ENCODE results near the gene NELL1.

The NELL1 gene

DNA sequence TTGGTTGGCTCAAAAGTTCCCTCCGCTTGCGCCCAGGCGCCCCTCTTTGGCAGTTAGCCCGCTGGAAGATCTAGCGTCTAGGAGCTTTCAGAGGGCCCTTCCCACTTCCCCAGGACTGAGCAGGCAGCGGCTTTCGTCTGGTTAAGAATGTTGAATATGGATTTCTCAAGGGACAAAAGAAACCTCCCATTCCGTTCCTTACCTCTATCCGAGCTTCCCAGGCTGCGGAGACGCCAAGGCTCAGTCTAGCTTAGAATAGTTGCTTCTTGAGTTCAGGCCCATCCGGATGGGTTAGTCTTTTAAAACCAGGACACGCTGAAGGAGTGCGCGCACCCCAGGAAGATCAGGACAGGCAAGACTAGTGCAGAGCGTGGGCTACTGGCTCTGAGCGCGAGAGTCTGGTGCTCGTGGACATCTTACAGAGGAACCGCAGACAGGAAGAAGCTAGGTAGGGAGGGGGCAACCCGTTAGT lies 1.6 kb downstream of the NELL1 start:
- peaks cover 66% of the 10 kb centered on the region for H3K27me3 ChIP-seq (ENCODE audit: insufficient read depth, poor library complexity, severe bottlenecking)
- H3K36me3 ChIP-seq (ENCODE audit: low read depth), result no peaks in the 10 kb centered on the region
- no peak for TF ChIP-seq CTCF (IDR thresholded peaks at IDR 0.05; ENCODE audit: poor library complexity, severe bottlenecking)
- H3K4me1 ChIP-seq (ENCODE audit: insufficient read depth, poor library complexity, severe bottlenecking), result no peaks in the 10 kb centered on the region
- H3K4me3 ChIP-seq (ENCODE audit: severe bottlenecking), result no peak overlapping the region
- ATAC-seq (ENCODE audit: low read depth) (no peak), DNase-seq (ENCODE audit: low spot score) (no peak)
- H3K27ac ChIP-seq (ENCODE audit: poor library complexity, severe bottlenecking), result no peak overlapping the region
- H3K9me3 ChIP-seq (ENCODE audit: severe bottlenecking), result no peaks in the 10 kb centered on the region

DNA sequence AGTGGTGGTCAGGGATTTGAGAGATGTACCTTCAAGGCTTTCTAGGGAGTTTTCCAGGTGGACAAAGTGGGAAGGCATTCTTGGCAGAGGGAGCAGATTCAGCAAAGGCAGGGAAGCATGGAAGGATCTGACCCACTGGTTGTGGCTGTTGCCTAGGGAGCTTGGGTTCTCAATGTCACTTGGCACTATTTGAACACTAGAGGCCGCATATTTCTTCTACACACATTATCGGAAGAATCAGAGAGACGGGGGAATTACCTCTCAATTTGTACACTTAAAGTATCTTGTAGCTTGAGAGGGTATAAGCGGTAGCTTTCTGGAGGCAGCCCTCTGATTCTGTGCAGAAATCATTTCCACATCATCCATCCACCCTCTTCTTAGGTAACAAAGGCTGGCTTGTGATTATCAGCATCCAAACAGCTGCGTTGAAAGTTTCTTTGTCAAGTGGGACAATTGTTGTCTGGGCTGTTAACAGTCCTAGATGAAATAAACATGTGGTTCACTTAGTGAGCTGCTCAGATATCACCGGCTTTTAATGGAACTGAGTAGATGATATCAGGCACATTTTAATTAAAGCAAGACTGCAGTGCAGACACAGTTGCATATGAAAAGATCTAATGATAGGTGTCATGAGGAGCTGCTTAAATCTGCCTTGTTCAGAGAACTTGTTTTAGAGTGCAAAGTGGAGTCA lies 2.6 kb downstream of the NELL1 start:
- Histone ChIP-seq H3K4me1 (ENCODE audit: insufficient read depth, poor library complexity, severe bottlenecking) (no peaks in the 10 kb centered on the region), H3K36me3 (ENCODE audit: low read depth) (no peaks in the 10 kb centered on the region), H3K4me3 (ENCODE audit: severe bottlenecking) (no peak overlapping the region), H3K27me3 (ENCODE audit: insufficient read depth, poor library complexity, severe bottlenecking) (peaks cover 57% of the 10 kb centered on the region), H3K27ac (ENCODE audit: poor library complexity, severe bottlenecking) (no peak overlapping the region), H3K9me3 (ENCODE audit: severe bottlenecking) (no peaks in the 10 kb centered on the region)
- TF ChIP-seq CTCF (IDR thresholded peaks at IDR 0.05; ENCODE audit: poor library complexity, severe bottlenecking), result no peak
- DNase-seq (ENCODE audit: low spot score), result no peak
- 0 out of 3 replicates have a peak, but pooled peaks have one; percentile 32 for ATAC-seq (ENCODE audit: low read depth)

DNA sequence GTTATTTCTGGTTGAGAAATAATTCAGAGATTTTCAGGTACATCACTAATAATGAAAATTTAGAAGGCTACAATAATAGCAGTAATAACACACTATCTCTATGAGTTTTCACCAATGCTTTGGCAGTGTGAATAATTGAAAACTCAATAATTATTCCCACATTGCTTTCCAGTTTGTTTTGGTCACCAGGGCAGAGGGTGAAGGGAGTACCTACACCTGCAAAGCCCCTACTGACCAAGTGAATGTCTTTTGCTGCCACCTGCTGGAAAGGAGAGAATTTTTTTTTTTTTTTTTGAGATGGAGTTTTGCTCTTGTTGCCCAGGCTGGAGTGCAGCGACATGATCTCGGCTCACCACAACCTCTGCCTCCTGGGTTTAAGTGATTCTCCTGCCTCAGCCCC lies 3.2 kb downstream of the NELL1 start:
- Histone ChIP-seq H3K27ac (ENCODE audit: poor library complexity, severe bottlenecking) (no peak overlapping the region), H3K4me1 (ENCODE audit: insufficient read depth, poor library complexity, severe bottlenecking) (no peaks in the 10 kb centered on the region), H3K36me3 (ENCODE audit: low read depth) (no peaks in the 10 kb centered on the region), H3K27me3 (ENCODE audit: insufficient read depth, poor library complexity, severe bottlenecking) (peaks cover 53% of the 10 kb centered on the region), H3K4me3 (ENCODE audit: severe bottlenecking) (no peak overlapping the region), H3K9me3 (ENCODE audit: severe bottlenecking) (no peaks in the 10 kb centered on the region)
- TF ChIP-seq CTCF (IDR thresholded peaks at IDR 0.05; ENCODE audit: poor library complexity, severe bottlenecking), result peak; percentile 51
- ATAC-seq (ENCODE audit: low read depth) (no peak), DNase-seq (ENCODE audit: low spot score) (no peak)

DNA sequence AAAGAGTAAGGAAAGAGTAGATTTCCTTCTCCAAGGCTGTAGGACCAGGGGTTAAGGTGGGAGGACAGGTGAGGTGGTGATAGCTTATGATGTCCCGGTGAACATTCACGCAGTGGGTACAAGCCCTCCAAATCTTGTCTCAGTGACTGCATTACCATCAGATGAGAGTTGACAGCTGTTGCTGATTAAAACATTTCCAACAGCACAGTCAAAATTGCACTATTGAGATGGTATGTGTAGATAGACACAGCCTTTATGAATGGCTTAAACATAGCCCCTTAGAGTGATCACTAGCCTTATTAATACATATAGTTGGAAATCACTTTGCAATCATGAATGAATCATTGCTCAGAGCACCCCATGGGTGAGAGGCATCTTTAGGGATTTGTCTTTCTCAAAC lies 7.3 kb downstream of the NELL1 start:
- TF ChIP-seq CTCF (IDR thresholded peaks at IDR 0.05; ENCODE audit: poor library complexity, severe bottlenecking), result no peak
- Histone ChIP-seq H3K4me1 (ENCODE audit: insufficient read depth, poor library complexity, severe bottlenecking) (no peaks in the 10 kb centered on the region), H3K36me3 (ENCODE audit: low read depth) (no peaks in the 10 kb centered on the region), H3K9me3 (ENCODE audit: severe bottlenecking) (no peaks in the 10 kb centered on the region), H3K27me3 (ENCODE audit: insufficient read depth, poor library complexity, severe bottlenecking) (peaks cover 14% of the 10 kb centered on the region), H3K27ac (ENCODE audit: poor library complexity, severe bottlenecking) (no peak overlapping the region), H3K4me3 (ENCODE audit: severe bottlenecking) (no peak overlapping the region)
- ATAC-seq (ENCODE audit: low read depth) (no peak), DNase-seq (ENCODE audit: low spot score) (no peak)

DNA sequence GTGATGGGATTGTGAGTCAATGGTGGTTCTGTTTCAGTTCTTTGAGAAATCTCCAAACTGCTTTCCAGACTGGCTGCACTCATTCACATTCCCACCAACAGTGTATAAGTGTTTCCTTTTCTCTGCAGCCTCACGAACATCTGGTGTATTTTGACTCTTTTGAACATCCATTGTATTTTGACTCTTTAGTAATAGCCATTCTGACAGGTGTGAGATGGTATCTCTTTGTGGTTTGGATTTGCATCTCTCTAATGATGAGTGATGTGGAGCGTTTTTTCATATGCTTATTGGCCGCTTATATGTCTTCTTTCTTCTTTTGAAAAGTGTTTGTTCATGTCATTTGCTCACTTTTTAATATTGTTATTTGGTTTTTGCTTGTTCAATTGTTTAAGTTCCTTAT lies 19.4 kb downstream of the NELL1 start:
- no peaks in the 10 kb centered on the region for H3K4me1 ChIP-seq (ENCODE audit: insufficient read depth, poor library complexity, severe bottlenecking)
- no peaks in the 10 kb centered on the region for H3K27me3 ChIP-seq (ENCODE audit: insufficient read depth, poor library complexity, severe bottlenecking)
- H3K9me3 ChIP-seq (ENCODE audit: severe bottlenecking), result no peaks in the 10 kb centered on the region
- no peak overlapping the region for H3K27ac ChIP-seq (ENCODE audit: poor library complexity, severe bottlenecking)
- no peak for DNase-seq (ENCODE audit: low spot score)
- no peak overlapping the region for H3K4me3 ChIP-seq (ENCODE audit: severe bottlenecking)
- TF ChIP-seq CTCF (IDR thresholded peaks at IDR 0.05; ENCODE audit: poor library complexity, severe bottlenecking), result no peak
- no peak for ATAC-seq (ENCODE audit: low read depth)
- no peaks in the 10 kb centered on the region for H3K36me3 ChIP-seq (ENCODE audit: low read depth)

Measured in RWPE2 (cell line).